Caki2 (cell line): ENCODE data around the gene HS2ST1. TPM values are rescaled to one million over a fixed set of nuclear protein-coding genes. Genes with fewer than 3 reads are reported as not detected.
"Not testable (repeated sequence)": the region's sequence is repeated elsewhere in the genome, so short reads cannot be mapped to it uniquely, and the experiment has no call there.

Experiments
- DNase-seq: peaks from one replicate; pipeline ENCODE4 v3.0.0-alpha.2; 2015; ENCODE audit warnings: low read depth
- in situ Hi-C: cut with HindIII; loops from 2 replicates; pipeline ENCODE4 v1.10.0; 2016; ENCODE audit warnings: low sequenced_read_pairs, low pct_unique_long_range_greater_than_20kb, mixed read lengths
- total RNA-seq: library from RNA; depleted of rRNA; stranded (reverse); fragments of >200 nt; shearing (Covaris generic); gene quantifications from 2 replicates; pipeline ENCODE4 v1.2.3, GENCODE V29; 2014; ENCODE audit warnings: low replicate concordance

Gene HS2ST1
- total RNA-seq, 1 experiment from 2014 or later = 7.7 TPM

- no peak for DNase-seq
Observed at GRCh38 chr1:86956221-86956620, 41.8 kb downstream of the HS2ST1 start.

DNA sequence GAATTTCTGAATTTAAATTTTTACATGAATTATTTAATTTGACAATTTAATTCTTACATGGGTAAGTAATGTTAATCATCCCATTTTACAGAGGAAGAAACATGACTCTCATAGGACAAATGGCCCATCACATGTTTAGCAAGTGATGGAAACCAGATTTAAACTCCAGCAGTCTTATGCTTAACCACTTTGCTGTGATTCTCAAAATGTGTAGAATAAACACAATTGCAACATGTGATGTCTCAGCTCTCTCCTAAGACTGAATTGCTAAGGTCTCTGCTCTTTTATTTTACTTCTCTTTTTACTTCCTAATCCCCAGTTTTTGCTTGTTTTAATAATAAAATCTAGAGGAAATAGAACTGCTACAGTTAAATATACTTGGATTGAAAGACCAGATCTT, 42.8 kb downstream of the HS2ST1 start:
- no peak for DNase-seq
- in situ Hi-C loops = no loop called here

More at GRCh38 chr1:86956221-86956620, 41.8 kb downstream of the HS2ST1 start:
- in situ Hi-C loops = no loop called here

DNA sequence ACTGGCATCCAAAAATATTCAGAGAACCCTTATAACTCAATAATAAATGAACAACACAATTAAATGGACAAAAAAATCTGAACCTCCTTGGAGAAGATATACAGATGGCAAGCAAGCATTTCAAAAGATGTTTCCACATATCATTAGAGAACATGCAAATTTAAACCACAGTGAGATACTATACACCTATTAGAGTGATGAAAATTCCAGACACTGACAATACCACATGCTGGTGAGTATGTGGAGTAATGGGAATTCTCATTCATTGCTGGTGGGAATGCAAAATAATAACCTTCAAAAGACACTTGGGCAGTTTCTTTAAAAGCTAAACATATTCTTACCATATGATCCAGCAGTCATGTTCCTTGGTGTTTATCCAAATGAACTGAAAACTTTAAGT, 46.1 kb downstream of the HS2ST1 start:
- in situ Hi-C loops = no loop called here
- DNase-seq = no peak

- in situ Hi-C loops, DNase-seq: not testable (repeated sequence)
Observed at GRCh38 chr1:86963841-86964240, 49.4 kb downstream of the HS2ST1 start.

DNA sequence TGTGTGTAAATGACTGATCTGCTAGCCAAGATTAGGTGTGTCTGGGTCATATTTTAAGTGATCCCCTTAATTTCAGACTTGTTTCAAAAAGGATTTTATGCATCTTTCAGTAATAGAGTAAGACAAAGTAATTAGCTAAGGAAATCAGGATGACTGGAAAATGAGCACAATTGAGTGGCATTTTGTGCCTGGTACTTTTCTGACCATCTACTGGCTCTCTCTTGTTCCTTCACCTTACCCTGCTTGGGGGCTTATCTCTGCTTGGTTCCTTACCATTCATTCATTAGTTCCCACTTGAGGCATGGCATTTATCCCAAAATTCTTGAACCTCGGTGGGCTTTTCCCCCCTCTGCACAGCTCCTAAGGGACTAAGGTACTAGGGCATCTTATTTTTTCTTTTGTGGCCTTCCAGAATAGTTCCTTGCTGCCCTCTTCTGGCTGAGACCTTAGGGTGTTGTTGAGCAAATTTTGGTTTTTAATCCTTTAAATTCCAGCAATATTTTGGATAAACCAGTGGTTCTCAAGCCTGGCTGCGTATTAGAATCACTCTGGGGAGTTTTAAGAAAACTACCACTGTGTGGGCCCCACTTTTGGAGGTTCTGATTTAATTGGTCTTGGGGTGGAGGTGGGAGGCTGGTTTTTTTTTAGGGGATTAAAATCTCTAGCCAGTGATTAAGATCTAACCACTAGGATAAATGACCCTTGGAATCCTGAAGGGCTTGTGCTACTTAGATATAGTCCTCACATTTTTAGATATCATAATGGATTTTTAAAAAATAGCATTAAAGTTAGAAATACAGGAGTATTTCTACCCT, 50.8 kb downstream of the HS2ST1 start:
- in situ Hi-C loops = no loop called here
- peak; percentile 25 for DNase-seq

- in situ Hi-C loops = no loop called here
- DNase-seq = no peak
Observed at GRCh38 chr1:86965827-86966182, 51.4 kb downstream of the HS2ST1 start.

- in situ Hi-C loops = no loop called here
Observed at GRCh38 chr1:86970938-86971337, 56.5 kb downstream of the HS2ST1 start.

GRCh38 chr1:86971778-86972177, 57.3 kb downstream of the HS2ST1 start:
- in situ Hi-C loops = no loop called here

More at GRCh38 chr1:86970938-86971337, 56.5 kb downstream of the HS2ST1 start:
- DNase-seq = no peak

GRCh38 chr1:86972262-86972661, 57.8 kb downstream of the HS2ST1 start:
- DNase-seq = no peak
- in situ Hi-C loops = no loop called here

More at GRCh38 chr1:86971778-86972177, 57.3 kb downstream of the HS2ST1 start:
- no peak for DNase-seq

DNA sequence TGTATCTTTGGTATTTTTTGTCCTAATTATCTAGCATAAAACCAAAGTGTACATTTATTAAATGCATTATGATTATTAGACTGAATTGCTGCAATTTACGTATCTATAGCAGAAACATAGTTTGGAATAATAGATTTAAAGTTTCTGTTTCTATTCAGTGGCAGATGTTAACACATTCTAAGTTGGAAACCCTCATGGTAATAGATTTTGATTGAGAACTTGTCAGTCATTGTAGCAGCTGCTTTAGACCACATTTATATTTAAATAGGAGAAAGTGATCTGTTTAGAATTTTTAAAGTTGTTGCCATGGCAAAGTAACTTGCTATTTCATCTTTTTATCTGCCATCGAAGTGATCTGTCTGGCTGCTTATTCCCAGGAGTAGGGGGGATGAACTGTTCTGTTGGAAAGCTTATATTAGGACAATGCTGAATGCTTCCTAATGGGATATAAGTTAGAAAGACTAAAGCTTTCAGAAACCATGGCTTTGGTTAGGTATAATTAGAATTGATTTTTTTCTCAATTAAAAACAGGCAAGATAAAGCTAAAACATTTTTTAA, 61.6 kb downstream of the HS2ST1 start:
- in situ Hi-C loops = no loop called here
- no peak for DNase-seq

DNA sequence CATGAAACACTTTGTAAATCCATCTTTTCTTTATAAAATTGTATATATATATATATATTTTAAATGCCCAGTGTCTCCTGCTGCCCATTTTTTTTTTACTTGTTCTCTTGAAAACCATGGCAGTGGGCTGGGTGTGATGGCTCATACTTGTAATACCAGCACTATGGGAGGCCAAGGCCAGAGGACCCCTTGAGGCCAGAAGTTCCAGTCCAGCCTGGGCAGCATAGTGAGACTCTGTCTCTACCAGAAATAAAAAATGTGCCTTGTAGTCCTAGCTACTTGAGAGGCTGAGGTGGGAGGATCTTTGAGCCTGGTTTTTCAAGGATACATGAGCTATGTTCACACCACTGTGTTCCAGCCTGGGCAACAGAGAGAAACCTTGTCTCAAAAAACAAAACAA, 62.2 kb downstream of the HS2ST1 start:
- DNase-seq = no peak
- in situ Hi-C loops = no loop called here

DNA sequence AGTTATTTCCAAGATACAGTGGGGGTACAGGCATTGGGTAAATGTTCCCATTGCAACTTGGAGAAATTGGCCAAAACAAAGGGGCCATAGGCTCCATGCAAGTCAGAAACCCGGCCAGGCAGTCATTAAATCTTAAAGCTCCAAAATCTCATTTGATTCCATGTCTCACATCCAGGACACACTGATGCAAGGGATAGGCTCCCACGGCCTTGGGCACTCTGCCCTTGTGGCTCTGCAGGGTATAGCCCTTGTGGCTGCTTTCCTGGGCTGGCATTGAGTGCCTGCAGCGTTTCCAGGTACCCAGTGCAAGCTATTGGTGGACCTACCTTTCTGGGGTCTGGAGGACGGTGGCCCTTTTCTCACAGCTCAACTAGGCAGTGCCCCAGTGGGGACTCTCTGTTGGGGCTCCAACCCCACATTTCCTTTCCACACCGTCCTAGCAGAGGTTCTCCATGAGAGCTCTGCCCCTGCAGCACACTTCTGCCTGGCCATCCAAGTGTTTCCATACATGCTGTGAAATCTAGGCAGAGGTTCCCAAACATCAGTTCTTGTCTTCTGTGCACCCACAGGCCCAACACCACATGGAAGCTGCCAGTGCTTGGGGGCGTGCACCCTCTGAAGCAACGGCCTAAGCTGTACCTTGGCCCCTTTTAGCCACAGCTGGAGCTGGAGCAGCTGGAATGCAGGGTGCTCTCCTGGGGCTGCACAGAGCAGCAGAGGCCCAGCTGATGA, 67.2 kb downstream of the HS2ST1 start:
- no peak for DNase-seq
- in situ Hi-C loops = no loop called here

DNA sequence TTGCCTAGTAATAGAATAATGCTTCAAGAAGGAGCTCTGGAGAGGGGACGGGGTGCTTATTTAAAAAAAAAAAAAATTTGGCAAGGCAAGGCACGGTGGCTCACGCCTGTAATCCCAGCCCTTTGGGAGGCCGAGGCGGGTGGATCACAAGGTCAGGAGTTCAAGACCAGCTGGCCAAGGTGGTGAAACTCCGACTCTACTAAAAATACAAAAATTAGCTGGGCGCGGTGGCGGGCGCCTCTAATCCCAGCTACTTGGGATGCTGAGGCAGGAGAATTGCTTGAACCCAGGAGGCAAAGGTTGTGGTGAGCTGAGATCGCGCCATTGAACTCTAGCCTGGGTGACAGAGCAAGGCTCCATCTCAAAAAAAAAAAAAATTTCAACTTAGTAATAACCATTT, 69.2 kb downstream of the HS2ST1 start:
- in situ Hi-C loops, DNase-seq: not testable (repeated sequence)

GRCh38 chr1:86987446-86987845, 73.0 kb downstream of the HS2ST1 start:
- in situ Hi-C loops = no loop called here
- no peak for DNase-seq

DNA sequence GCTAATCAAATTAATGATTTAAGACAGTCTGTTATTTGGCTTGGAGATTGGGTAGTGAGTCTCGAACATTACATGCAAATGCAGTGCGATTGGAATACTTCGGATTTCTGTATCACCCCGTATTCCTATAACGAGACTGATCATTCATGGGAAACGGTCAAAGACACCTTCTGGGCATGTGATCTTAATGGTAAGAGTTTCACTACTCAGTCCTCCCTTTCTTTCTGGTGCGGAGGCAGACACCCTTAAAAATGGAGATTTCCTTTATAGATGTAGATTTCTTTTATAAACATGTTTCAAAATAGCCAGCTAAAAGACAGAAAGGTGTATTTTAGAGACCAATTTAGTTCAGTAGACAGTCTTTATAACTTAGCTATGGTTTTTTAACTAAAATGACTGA, 74.4 kb downstream of the HS2ST1 start:
- no peak for DNase-seq
- in situ Hi-C loops = no loop called here

DNA sequence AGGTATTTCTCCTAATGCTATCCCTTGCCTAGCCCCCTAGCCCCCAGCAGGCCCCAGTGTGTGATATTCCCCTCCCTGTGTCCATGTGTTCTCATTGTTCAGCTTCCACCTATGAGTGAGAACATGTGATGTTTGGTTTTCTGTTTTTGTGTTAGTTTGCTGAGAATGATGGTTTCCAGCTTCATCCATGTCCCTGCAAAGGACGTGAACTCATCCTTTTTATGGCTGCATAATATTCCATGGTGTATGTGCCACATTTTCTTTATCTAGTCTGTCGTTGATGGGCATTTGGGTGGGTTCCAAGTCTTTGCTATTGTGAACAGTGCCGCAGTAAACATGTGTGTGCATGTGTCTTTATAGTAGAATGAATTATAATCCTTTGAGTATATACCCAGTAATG, 75.3 kb downstream of the HS2ST1 start:
- in situ Hi-C loops, DNase-seq: not testable (repeated sequence)

DNA sequence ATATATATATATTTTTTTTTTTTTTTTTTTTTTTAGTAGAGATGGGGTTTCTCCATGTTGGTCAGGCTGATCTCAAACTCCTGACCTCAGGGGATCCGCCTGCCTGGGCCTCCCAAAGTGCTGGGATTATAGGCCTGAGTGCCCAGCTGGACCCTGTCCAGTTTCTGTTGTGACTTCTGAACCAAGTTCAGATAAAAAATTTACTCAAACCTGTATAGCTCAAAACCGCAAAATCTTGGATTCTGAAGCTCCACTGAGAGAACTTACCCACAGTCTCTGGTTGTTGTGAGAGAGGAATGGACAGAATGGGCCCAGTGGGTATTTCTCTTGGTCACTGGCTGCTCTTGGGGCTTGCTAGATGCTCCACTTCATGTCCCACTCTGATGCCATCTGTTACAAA, 76.4 kb downstream of the HS2ST1 start:
- in situ Hi-C loops = no loop called here

GRCh38 chr1:86991549-86992186, 77.2 kb downstream of the HS2ST1 start:
- DNase-seq = no peak
- in situ Hi-C loops = no loop called here

More for the DNA sequence above, 76.4 kb downstream of the HS2ST1 start:
- DNase-seq = no peak

DNA sequence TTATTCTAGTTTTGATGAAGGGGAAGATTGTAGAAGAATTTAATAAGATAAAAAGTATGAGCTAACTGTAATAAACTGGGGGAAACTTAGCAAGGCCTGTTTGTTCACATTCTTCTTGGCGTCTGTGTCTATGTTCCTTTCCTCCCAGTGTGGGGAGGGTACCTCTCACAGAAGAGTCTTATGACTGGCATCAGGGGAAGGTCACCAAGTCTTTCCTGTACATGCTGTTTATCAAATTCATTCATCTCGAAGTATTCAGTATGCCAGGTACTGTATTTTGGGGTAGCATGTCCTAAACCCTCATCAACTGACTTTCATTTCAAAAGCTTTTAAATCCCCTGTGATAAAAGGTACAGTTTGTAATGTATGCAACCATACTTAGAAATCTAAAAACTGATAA, 78.4 kb downstream of the HS2ST1 start:
- no peak for DNase-seq
- in situ Hi-C loops = no loop called here
